K562 (cell line): Measurements from ENCODE around the gene MMP15. TPM values are rescaled to one million over a fixed set of nuclear protein-coding genes. Genes with fewer than 3 reads are reported as not detected.

Experiments
- CBFA2T3 ChIP-seq: fragments of 450-650 bp; IDR thresholded peaks from 2 replicates; pipeline ENCODE4 v1.6.1; 2017
- CTBP1 ChIP-seq: fragments of 450-650 bp; IDR thresholded peaks from 2 replicates; pipeline ENCODE4 v1.6.1; 2016; ENCODE audit warnings: borderline replicate concordance
- CXXC5 ChIP-seq: fragments of 250-450 bp; sonication (Bioruptor Pico); IDR thresholded peaks from 2 replicates; pipeline ENCODE4 v1.8.0; 2022; ENCODE audit warnings: inconsistent platforms, mild to moderate bottlenecking, moderate library complexity
- EGR1 ChIP-seq: fragments of 450-650 bp; conservative IDR thresholded peaks from 2 replicates; pipeline ENCODE4 v1.6.1; 2017; ENCODE audit warnings: mild to moderate bottlenecking
- EZH2 ChIP-seq: IDR thresholded peaks from 2 replicates; pipeline ENCODE4 v1.6.1; 2012; ENCODE audit warnings: low read depth, mild to moderate bottlenecking, inconsistent platforms, low read length, borderline replicate concordance
- KLF6 ChIP-seq: fragments of 250-450 bp; sonication (Bioruptor Pico); IDR thresholded peaks from 2 replicates; pipeline ENCODE4 v1.4.0; 2020; ENCODE audit warnings: mild to moderate bottlenecking, moderate library complexity, borderline replicate concordance
- NFRKB ChIP-seq: fragments of 450-650 bp; IDR thresholded peaks from 2 replicates; pipeline ENCODE4 v1.6.1; 2016; ENCODE audit warnings: low read depth
- RBM34 ChIP-seq: fragments of 200-400 bp; formaldehyde crosslinking; IDR thresholded peaks from 2 replicates; pipeline ENCODE4 v1.6.1; 2018; ENCODE audit warnings: low read length, borderline replicate concordance; ENCODE audit not compliant: insufficient read depth
- SAFB ChIP-seq: fragments of 200-400 bp; formaldehyde crosslinking; IDR thresholded peaks from 2 replicates; pipeline ENCODE4 v1.6.1; 2017; ENCODE audit warnings: low read depth, low read length, borderline replicate concordance
- SMAD1 ChIP-seq: fragments of 150-350 bp; IDR thresholded peaks from 2 replicates; pipeline ENCODE4 v1.6.1; 2014; ENCODE audit warnings: low read length, low read depth; ENCODE audit not compliant: partially characterized antibody
- SP1 ChIP-seq: sonication (generic); formaldehyde crosslinking; IDR thresholded peaks from 2 replicates; pipeline ENCODE4 v1.8.1; 2022; ENCODE audit warnings: mild to moderate bottlenecking, missing genetic modification reagents
- TEAD4 ChIP-seq, 2 experiments: sonication (generic) in 1 of 2; formaldehyde crosslinking in 1 of 2; IDR thresholded peaks; 2 replicates each; pipeline versions ENCODE4 v1.6.1 to v1.8.0; 2012 to 2022; ENCODE audit warnings: borderline replicate concordance in 1 of 2, inconsistent platforms in 1 of 2, low read length in 1 of 2, mild to moderate bottlenecking in 1 of 2, missing genetic modification reagents in 1 of 2
- THAP12 ChIP-seq: fragments of 250-450 bp; sonication (Bioruptor Pico); IDR thresholded peaks from 2 replicates; pipeline ENCODE4 v1.9.0; 2021; ENCODE audit warnings: mild to moderate bottlenecking, inconsistent platforms
- THRAP3 ChIP-seq: fragments of 450-650 bp; IDR thresholded peaks from 2 replicates; pipeline ENCODE4 v1.6.1; 2016; ENCODE audit warnings: mild to moderate bottlenecking, inconsistent platforms, borderline replicate concordance
- VEZF1 ChIP-seq: fragments of 200-800 bp; sonication (Bioruptor generic); IDR thresholded peaks from 2 replicates; pipeline ENCODE4 v1.6.1; 2017; ENCODE audit warnings: missing genetic modification characterization, missing compliant biosample characterization
- YBX1 ChIP-seq: fragments of 450-650 bp; IDR thresholded peaks from 2 replicates; pipeline ENCODE4 v1.7.1; 2016; ENCODE audit warnings: mild to moderate bottlenecking
- YY1 ChIP-seq, 3 experiments: IDR thresholded peaks; 2 replicates each; pipeline ENCODE4 v1.6.1; 2011; ENCODE audit warnings: low read length in 2 of 3, mild to moderate bottlenecking in 2 of 3, moderate library complexity in 2 of 3, borderline replicate concordance in 1 of 3, control low read depth in 1 of 3, low read depth in 1 of 3; ENCODE audit not compliant: insufficient read depth in 3 of 3, insufficient replicate concordance in 2 of 3, control insufficient read depth in 1 of 3, insufficient read length in 1 of 3; ENCODE audit errors: extremely low read depth in 1 of 3
- ZBTB33 ChIP-seq: sonication (generic); formaldehyde crosslinking; IDR thresholded peaks from 2 replicates; pipeline ENCODE4 v1.8.1; 2023; ENCODE audit warnings: mild to moderate bottlenecking, missing genetic modification reagents
- polyA plus RNA-seq, 8 experiments: library from polyadenylated mRNA; depleted of rRNA in 4 of 8; stranded (reverse) in 5 of 8; unstranded in 3 of 8; fragments of >200 nt; fragmentation: Nextera tagmentation in 2 of 8; fragmentation: Illumina TruSeq in 1 of 8; extraction: Ambion mirVana in 2 of 8; extraction: Trizol in 1 of 8; gene quantifications; 2 replicates each; pipeline versions ENCODE4 v1.2.1 to v1.2.3, GENCODE V29; 2011 to 2014; ENCODE audit warnings: inconsistent platforms in 1 of 8, missing spikeins in 1 of 8
- total RNA-seq, 7 experiments: library from RNA; depleted of rRNA in 6 of 7; stranded (reverse); fragments of >200 nt in 6 of 7; fragmentation: Illumina TruSeq in 2 of 7; extraction: Trizol in 2 of 7; gene quantifications; 2 replicates each; pipeline versions ENCODE4 v1.2.1 to v1.2.3, GENCODE V29; 2011 to 2021; ENCODE audit warnings: low replicate concordance in 1 of 7

The MMP15 gene
- total and polyA plus RNA-seq, 9 of the 15 experiments (the other 6 are each of a cell fraction or from before 2014, with no cell fraction given), result 0.01 to 20.4 (median 5.5) TPM

GRCh38 chr16:58025351-58026138 lies at the start of gene MMP15 (continued):
- TF ChIP-seq SAFB, result no peak
- peak; percentile 27 for TF ChIP-seq CBFA2T3
- TF ChIP-seq CXXC5 (CRISPR knock-in tag), result peak; percentile 61
- TF ChIP-seq KLF6, result no peak
- 0 out of 2 replicates have a peak, but pooled peaks have one; percentile 15 for TF ChIP-seq RBM34
- TF ChIP-seq YBX1, result no peak
- no peak for TF ChIP-seq TEAD4 (IDR thresholded peaks at IDR 0.05; ENCODE audit: low read length)
- no peak for TF ChIP-seq TEAD4 (CRISPR knock-in tag; IDR thresholded peaks at IDR 0.05; ENCODE audit: borderline replicate concordance)
- TF ChIP-seq YY1 (IDR thresholded peaks at IDR 0.05; ENCODE audit: borderline replicate concordance in 1 of 3, control insufficient read depth in 1 of 3, extremely low read depth in 1 of 3, insufficient read depth in 3 of 3, insufficient read length in 1 of 3, insufficient replicate concordance in 2 of 3, low read depth in 1 of 3, low read length in 2 of 3), result peak in 1 of 3 experiments; percentile 24
- TF ChIP-seq SP1 (CRISPR knock-in tag), result peak; percentile 13; the same call in 1 of the 2 replicates
- TF ChIP-seq NFRKB, result no peak
- TF ChIP-seq ZBTB33 (CRISPR knock-in tag), result no peak
- TF ChIP-seq SMAD1, result no peak
- peak; percentile 79 for TF ChIP-seq VEZF1 (CRISPR knock-in tag)
- no peak for TF ChIP-seq THAP12 (CRISPR knock-in tag)
- TF ChIP-seq EGR1, result peak; percentile 65; the same call in 1 of the 2 replicates
- TF ChIP-seq EZH2, result no peak
- no peak for TF ChIP-seq THRAP3
- TF ChIP-seq CTBP1, result peak; percentile 93
